MCF 10A (cell line): Measurements from ENCODE around the gene TUBB. TPM values are rescaled to one million over a fixed set of nuclear protein-coding genes. Genes with fewer than 3 reads are reported as not detected.

Experiments used
- BruUV-seq: library from RNA; stranded (reverse); fragments of 400-500 nt; replicated peaks from 2 replicates; lab custom pipeline; 2021; lab: Mats Ljungman, UMichigan
- CTCF ChIA-PET: fragments of 300-600 bp; sonication (Branson Sonifier 250); formaldehyde crosslinking; extraction: SDS; loops from one replicate; lab custom pipeline; 2021; ENCODE audit warnings: antibody characterized with exemption, inconsistent platforms; lab: Yijun Ruan, JAX
- POLR2A ChIA-PET: fragments of 300-600, 350-650 bp; sonication (Branson Sonifier 250); formaldehyde crosslinking; extraction: SDS; loops from one replicate; lab custom pipeline; 2020; ENCODE audit warnings: antibody characterized with exemption, inconsistent platforms; lab: Yijun Ruan, JAX
- DNase-seq: peaks from one replicate; pipeline ENCODE4 v3.0.0-alpha.2; 2018; ENCODE audit not compliant: unreplicated experiment
- H3K27ac Mint-ChIP-seq: one replicate; pipeline ENCODE4 v1.8.0; 2022; ENCODE audit warnings: mild to moderate bottlenecking, low read depth, mixed read lengths; ENCODE audit not compliant: unreplicated experiment
- H3K27me3 Mint-ChIP-seq: one replicate; pipeline ENCODE4 v1.8.0; 2022; ENCODE audit warnings: mixed read lengths; ENCODE audit not compliant: insufficient read depth, unreplicated experiment
- H3K36me3 Mint-ChIP-seq: one replicate; pipeline ENCODE4 v1.8.0; 2022; ENCODE audit warnings: mild to moderate bottlenecking, moderate library complexity, mixed read lengths; ENCODE audit not compliant: insufficient read depth, unreplicated experiment
- H3K4me1 Mint-ChIP-seq: one replicate; pipeline ENCODE4 v1.8.0; 2022; ENCODE audit warnings: mixed read lengths; ENCODE audit not compliant: insufficient read depth, unreplicated experiment
- H3K4me3 Mint-ChIP-seq: one replicate; pipeline ENCODE4 v1.8.0; 2022; ENCODE audit warnings: mild to moderate bottlenecking, moderate library complexity, mixed read lengths; ENCODE audit not compliant: unreplicated experiment
- H3K9me3 Mint-ChIP-seq: one replicate; pipeline ENCODE4 v1.8.0; 2022; ENCODE audit warnings: mixed read lengths; ENCODE audit not compliant: unreplicated experiment
- CTCF ChIP-seq: fragments of 200-600 bp; IDR thresholded peaks from one replicate; pipeline ENCODE4 v1.8.0; 2022; ENCODE audit warnings: antibody characterized with exemption, mild to moderate bottlenecking; ENCODE audit not compliant: unreplicated experiment
- intact Hi-C: fragments of 100-400 bp; cut with micrococcal nuclease; formaldehyde crosslinking; loops from 2 replicates; pipeline ENCODE4 v1.14.1; 2022
- total RNA-seq: library from RNA; stranded (reverse); gene quantifications from 2 replicates; pipeline ENCODE4 v1.2.3, GENCODE V29; 2022

TUBB gene
- total RNA-seq, 1 experiment from 2014 or later = 210 TPM

DNA sequence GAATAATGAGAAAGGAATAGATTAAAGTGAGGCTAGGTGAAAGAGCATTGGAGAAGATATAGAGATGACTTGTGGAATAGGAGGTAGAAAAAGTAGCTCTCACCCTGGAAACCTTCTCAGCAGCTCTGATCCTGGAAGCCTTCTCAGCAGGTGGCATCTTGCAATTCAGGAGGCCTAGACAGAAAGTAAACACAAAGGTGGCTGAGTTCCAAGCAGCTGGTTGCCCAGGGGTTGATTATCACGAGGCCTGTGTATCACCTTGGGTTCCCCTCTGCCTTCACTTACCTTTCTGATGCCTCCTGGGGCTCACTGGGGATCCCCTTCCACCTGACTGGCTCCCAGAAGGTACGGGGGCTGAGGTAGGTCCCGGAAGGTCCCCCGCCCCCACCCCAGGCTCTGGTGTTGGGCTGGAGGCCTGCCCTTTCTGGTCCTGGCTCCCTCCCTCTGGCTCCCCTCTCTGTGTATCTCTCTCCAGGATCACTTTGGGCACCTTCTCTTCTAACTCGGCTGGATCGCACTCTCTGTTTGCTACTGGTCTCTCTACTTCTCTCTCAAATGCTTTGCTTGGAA, 12.8 kb upstream of the TUBB start:
- H3K27ac Mint-ChIP-seq = peak overlapping the region; percentile 62
- no peak for TF ChIP-seq CTCF
- H3K9me3 Mint-ChIP-seq = no peaks in the 10 kb centered on the region
- BruUV-seq = no TSS peak
- ChIA-PET POLR2A (interaction anchor here (0.6 to 1.9 kb wide), 7 partner anchors 10 to 94 kb away, joined by 3 to 9 read pairs (median 3); partner anchors contain the start of gene MDC1), CTCF (interaction anchor here (0.9 kb wide), 1 partner anchor 10 kb away, joined by 3 read pairs; the partner anchor contains the start of gene MDC1)
- no peaks in the 10 kb centered on the region for H3K27me3 Mint-ChIP-seq
- DNase-seq = peak; percentile 75
- intact Hi-C loops = no loop called here
- peaks cover 17% of the 10 kb centered on the region for H3K4me1 Mint-ChIP-seq
- H3K4me3 Mint-ChIP-seq = no peak overlapping the region
- H3K36me3 Mint-ChIP-seq = peaks cover 42% of the 10 kb centered on the region

GRCh38 chr6:30709101-30709868, 10.9 kb upstream of the TUBB start:
- intact Hi-C loops = no loop called here
- Mint-ChIP-seq H3K4me1 (peaks cover 25% of the 10 kb centered on the region), H3K27ac (no peak overlapping the region), H3K9me3 (no peaks in the 10 kb centered on the region), H3K27me3 (no peaks in the 10 kb centered on the region), H3K36me3 (peaks cover 46% of the 10 kb centered on the region), H3K4me3 (no peak overlapping the region)
- TF ChIP-seq CTCF = no peak
- POLR2A ChIA-PET = interaction anchor here (1.6 kb wide), 1 partner anchor 10 kb away, joined by 3 read pairs; no protein-coding TSS in a partner anchor
- CTCF ChIA-PET = interaction anchor here (0.6 to 1.3 kb wide), 2 partner anchors 13 to 490 kb away, joined by 3 read pairs; no protein-coding TSS in a partner anchor
- BruUV-seq = no TSS peak
- DNase-seq = no peak

- POLR2A ChIA-PET = interaction anchor here (1.0 to 1.4 kb wide), 3 partner anchors 9 to 21 kb away, joined by 3 to 9 read pairs (median 4); partner anchors contain the start of gene NRM
- BruUV-seq = no TSS peak
- TF ChIP-seq CTCF = no peak
- H3K27ac Mint-ChIP-seq = peak overlapping the region; percentile 28
- H3K4me3 Mint-ChIP-seq = no peak overlapping the region
- intact Hi-C loops = no loop called here
- CTCF ChIA-PET = interaction anchor here (0.7 to 1.8 kb wide), 5 partner anchors 8 to 372 kb away, joined by 3 to 5 read pairs (median 3); no protein-coding TSS in a partner anchor
- H3K36me3 Mint-ChIP-seq = peaks cover 61% of the 10 kb centered on the region
- no peak for DNase-seq
- no peaks in the 10 kb centered on the region for H3K27me3 Mint-ChIP-seq
- H3K4me1 Mint-ChIP-seq = peaks cover 35% of the 10 kb centered on the region
- H3K9me3 Mint-ChIP-seq = no peaks in the 10 kb centered on the region
These were observed 8.3 kb upstream of the TUBB start for GRCh38 chr6:30711758-30712380.
